HG03378 (cell line): ENCODE measurements around the gene YES1.
"Not testable (repeated sequence)": the region's sequence is repeated elsewhere in the genome, so short reads cannot be mapped to it uniquely, and the experiment has no call there.

Experiments
- ATAC-seq: cut with Tn5 transposase; IDR thresholded peaks from one replicate; pipeline ENCODE4 v1.9.1; 2021; ENCODE audit warnings: mild to moderate bottlenecking, moderate library complexity; ENCODE audit not compliant: unreplicated experiment

The YES1 gene

GRCh38 chr18:730692-731091 lies 81.3 kb downstream of the YES1 start:
- no peak for ATAC-seq

- ATAC-seq, result not testable (repeated sequence)
Measured at GRCh38 chr18:730120-730519, 81.9 kb downstream of the YES1 start.

- ATAC-seq, result no peak
Measured at GRCh38 chr18:725646-726045, 86.4 kb downstream of the YES1 start.

- ATAC-seq, result no peak
Measured at GRCh38 chr18:723541-724080, 88.4 kb downstream of the YES1 start.

- no peak for ATAC-seq
Measured at GRCh38 chr18:717003-717402, 95.0 kb downstream of the YES1 start.

GRCh38 chr18:715626-716025 lies 96.4 kb downstream of the YES1 start:
- ATAC-seq, result no peak

- ATAC-seq, result no peak
Measured at GRCh38 chr18:713135-713490, 98.9 kb downstream of the YES1 start.

- ATAC-seq, result peak; percentile 83
Measured at GRCh38 chr18:712401-713134, 99.5 kb downstream of the YES1 start, which contains the start of gene ENOSF1. Gene ENOSF1, minus strand, starts transcription at chr18:712630. Its CDS starts 43 bp downstream, at chr18:712587.

GRCh38 chr18:711657-712400 lies 100.2 kb downstream of the YES1 start:
- ATAC-seq, result peak; percentile 69

- peak; percentile 12 for ATAC-seq
Measured at GRCh38 chr18:711310-711656, 100.8 kb downstream of the YES1 start.

- no peak for ATAC-seq
Measured at GRCh38 chr18:710418-711300, 101.4 kb downstream of the YES1 start.

GRCh38 chr18:709771-710170 lies 102.3 kb downstream of the YES1 start:
- ATAC-seq, result no peak

- ATAC-seq, result no peak
Measured at GRCh38 chr18:708096-708495, 103.9 kb downstream of the YES1 start.

GRCh38 chr18:706405-706804 lies 105.6 kb downstream of the YES1 start:
- ATAC-seq, result no peak

GRCh38 chr18:703213-703967 lies 108.7 kb downstream of the YES1 start:
- ATAC-seq, result no peak

GRCh38 chr18:697800-698199 lies 114.2 kb downstream of the YES1 start:
- no peak for ATAC-seq

GRCh38 chr18:697012-697411 lies 115.0 kb downstream of the YES1 start:
- ATAC-seq, result no peak

GRCh38 chr18:693466-694187 lies 118.4 kb downstream of the YES1 start:
- ATAC-seq, result no peak

GRCh38 chr18:692824-693223 lies 119.2 kb downstream of the YES1 start:
- ATAC-seq, result no peak

- ATAC-seq, result no peak
Measured at GRCh38 chr18:688323-688722, 123.7 kb downstream of the YES1 start.
